Hematopoietic multipotent progenitor cell treated with erythropoietin and hydrocortisone succinate and interleukin-3 and kit ligand, for 8 days (in vitro differentiated cells): ENCODE measurements around the gene COPS7A.
A peak's percentile ranks its signal among the peaks of the same experiment; 100 is the strongest.

Experiments
- DNase-seq: peaks from one replicate; pipeline ENCODE4 v3.0.0-alpha.2; 2015

COPS7A gene

GRCh38 chr12:6723607-6724408 lies at the start of gene COPS7A:
COPS7A (plus strand) TSS chr12:6724046; CDS start chr12:6724657, 611 bp downstream.
- DNase-seq: peak; percentile 99

- no peak for DNase-seq
These were observed 46.9 kb upstream of the COPS7A start for GRCh38 chr12:6676962-6677361.

GRCh38 chr12:6684609-6685008 lies 39.2 kb upstream of the COPS7A start:
- peak; percentile 75 for DNase-seq

GRCh38 chr12:6685814-6686213 lies 38.0 kb upstream of the COPS7A start:
- DNase-seq: no peak

- peak; percentile 36 for DNase-seq
These were observed 35.3 kb upstream of the COPS7A start for GRCh38 chr12:6688543-6688998.

GRCh38 chr12:6688999-6689882 lies 34.6 kb upstream of the COPS7A start, which contains the start of gene ZNF384:
ZNF384 (minus strand) TSS chr12:6689375; CDS start chr12:6679520, 9,855 bp downstream.
- peak; percentile 100 for DNase-seq

- DNase-seq: no peak
These were observed 32.4 kb upstream of the COPS7A start for GRCh38 chr12:6691473-6691872.

GRCh38 chr12:6692888-6693287 lies 31.0 kb upstream of the COPS7A start:
- no peak for DNase-seq

GRCh38 chr12:6693832-6694355 lies 30.0 kb upstream of the COPS7A start:
- no peak for DNase-seq

- DNase-seq: no peak
These were observed 29.1 kb upstream of the COPS7A start for GRCh38 chr12:6694701-6695100.

GRCh38 chr12:6695313-6696045 lies 28.4 kb upstream of the COPS7A start:
- no peak for DNase-seq

- DNase-seq: no peak
These were observed 26.9 kb upstream of the COPS7A start for GRCh38 chr12:6696690-6697583.

- DNase-seq: peak; percentile 59
These were observed 26.1 kb upstream of the COPS7A start for GRCh38 chr12:6697584-6698351.

- no peak for DNase-seq
These were observed 25.3 kb upstream of the COPS7A start for GRCh38 chr12:6698352-6699046.

- DNase-seq: no peak
These were observed 24.4 kb upstream of the COPS7A start for GRCh38 chr12:6699259-6699988.

GRCh38 chr12:6699989-6700645 lies 23.7 kb upstream of the COPS7A start:
- no peak for DNase-seq

- no peak for DNase-seq
These were observed 23.2 kb upstream of the COPS7A start, which contains the start of gene PIANP for GRCh38 chr12:6700646-6701051. PIANP (minus strand) TSS chr12:6700815; CDS start chr12:6698061, 2,754 bp downstream.

GRCh38 chr12:6701078-6701768 lies 22.6 kb upstream of the COPS7A start:
- DNase-seq: no peak
